ENCODE results near the gene KCNE1.
"Not testable (repeated sequence)": the region's sequence is repeated elsewhere in the genome, so short reads cannot be mapped to it uniquely, and the experiment has no call there.

Gene KCNE1

DNA sequence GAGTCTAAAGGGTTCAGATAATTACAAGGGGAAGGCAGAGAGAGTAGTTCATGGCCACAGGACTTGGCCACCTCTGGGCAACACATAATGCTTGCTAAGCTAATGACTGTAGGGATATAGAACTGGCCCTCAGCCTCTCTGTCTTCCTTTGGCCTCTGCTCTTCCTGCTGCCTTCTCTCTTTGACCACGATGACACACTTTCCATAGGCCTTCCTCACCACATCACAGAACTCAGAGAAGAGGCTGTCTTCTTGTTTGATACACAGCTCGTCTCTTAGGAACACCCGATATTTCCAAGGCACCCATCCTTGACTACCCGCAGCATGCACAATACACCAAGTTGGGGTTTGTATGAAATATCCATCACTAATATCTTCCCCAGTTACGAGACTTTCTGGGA lies 111.5 kb downstream of the KCNE1 start:
- H3K27ac ChIP-seq = not testable (repeated sequence)

Measured in VCaP (cell line).